Erythroblast (primary cell): ENCODE data around the gene ARMC10.
"Not testable (repeated sequence)": the region's sequence is repeated elsewhere in the genome, so short reads cannot be mapped to it uniquely, and the experiment has no call there.

ENCODE experiments used
- DNase-seq, 2 experiments: peaks; one replicate each; lab custom pipeline; 2025; lab: John Stamatoyannopoulos, UW
- GATA1 ChIP-seq: IDR thresholded peaks from 2 replicates; pipeline ENCODE4 v1.6.1; 2011; ENCODE audit warnings: low read depth, mild to moderate bottlenecking, control low read depth, low read length, moderate library complexity
- POLR2A ChIP-seq: IDR thresholded peaks from 2 replicates; pipeline ENCODE4 v1.6.1; 2011; ENCODE audit warnings: mild to moderate bottlenecking, low read length

Gene ARMC10

DNA sequence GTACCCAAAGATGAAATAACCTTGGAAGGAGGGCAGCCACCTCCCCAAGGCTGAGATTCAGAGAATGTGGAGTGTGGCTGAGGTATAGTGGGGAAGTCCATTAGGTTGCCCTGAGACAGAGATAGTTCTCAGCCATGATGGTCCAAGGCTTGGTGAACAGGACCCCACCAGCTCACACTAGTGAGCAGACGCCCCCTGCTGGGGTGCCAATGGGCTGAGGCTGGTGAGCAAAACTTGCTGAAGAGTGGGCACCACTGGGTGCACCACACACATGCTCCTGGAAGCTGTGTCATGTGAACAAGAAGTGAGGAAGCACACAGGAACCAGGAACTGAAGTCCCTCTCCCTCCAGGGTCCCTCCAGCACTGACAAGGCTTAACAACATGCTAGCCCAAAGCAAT is 9.3 kb upstream of the ARMC10 start:
- TF ChIP-seq POLR2A (no peak), GATA1 (no peak)
- peak; percentile 55 to 57 for DNase-seq

GRCh38 chr7:103068414-103069403 is 6.2 kb upstream of the ARMC10 start:
- no peak for TF ChIP-seq POLR2A
- no peak for TF ChIP-seq GATA1
- DNase-seq, result no peak

DNA sequence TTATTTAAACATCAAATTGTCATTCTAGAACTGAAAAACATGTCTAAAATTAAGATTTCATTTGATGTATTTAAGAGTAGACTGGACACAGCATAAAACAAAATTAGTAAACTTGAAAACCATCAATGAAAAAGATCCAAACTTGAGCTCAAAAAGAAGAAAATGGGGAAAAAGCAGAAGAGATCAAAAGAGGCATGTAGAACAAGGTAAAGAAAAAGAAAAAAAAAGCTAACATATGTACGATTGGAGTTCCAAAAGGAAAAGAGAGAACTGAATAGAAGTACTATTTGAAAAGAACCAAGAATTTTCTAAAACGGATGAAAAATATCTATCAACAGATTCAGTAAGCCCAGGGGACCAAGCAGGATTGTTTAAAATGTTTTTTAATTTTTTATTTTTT is 3.9 kb upstream of the ARMC10 start:
- DNase-seq, result no peak
- TF ChIP-seq POLR2A (no peak), GATA1 (no peak)

GRCh38 chr7:103073989-103074518 is 886 bp upstream of the ARMC10 start:
- TF ChIP-seq GATA1 (no peak), POLR2A (no peak)
- DNase-seq, result no peak

DNA sequence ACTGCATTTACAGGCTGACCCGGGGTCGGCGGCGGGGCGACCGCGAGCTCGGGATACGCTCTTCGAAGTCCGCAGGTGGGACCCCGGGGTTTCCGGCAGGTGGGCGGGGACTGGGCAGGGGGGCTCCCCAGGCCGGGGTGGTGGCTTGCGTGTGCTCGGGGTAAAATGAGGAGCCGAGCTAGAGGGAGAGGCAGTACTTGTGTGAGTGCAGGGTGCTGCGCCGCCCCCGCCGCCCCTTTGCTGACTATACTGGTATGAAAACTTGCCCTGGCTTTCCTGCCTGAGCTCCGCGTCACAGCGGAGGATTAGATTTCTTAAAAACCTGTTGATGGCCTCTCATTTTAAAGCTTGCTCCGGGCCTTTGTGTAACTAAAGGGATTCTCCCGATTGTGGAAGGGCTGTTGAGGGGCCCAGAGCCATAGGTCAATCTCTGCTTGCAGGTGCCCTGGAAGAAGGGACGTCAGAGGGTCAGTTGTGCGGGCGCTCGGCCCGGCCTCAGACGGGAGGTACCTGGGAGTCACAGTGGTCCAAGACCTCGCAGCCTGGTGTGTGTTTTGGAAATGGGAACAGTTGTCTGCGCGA is 488 bp downstream of the ARMC10 start:
- DNase-seq, result peak; percentile 70 to 72
- TF ChIP-seq POLR2A (no peak), GATA1 (no peak)

GRCh38 chr7:103076764-103077163 is 1.8 kb downstream of the ARMC10 start:
- DNase-seq, result peak; percentile 3 to 38
- TF ChIP-seq GATA1, result no peak
- no peak for TF ChIP-seq POLR2A

- TF ChIP-seq GATA1, result no peak
- TF ChIP-seq POLR2A, result no peak
- no peak for DNase-seq
These were observed 2.4 kb downstream of the ARMC10 start for GRCh38 chr7:103077318-103077717.

DNA sequence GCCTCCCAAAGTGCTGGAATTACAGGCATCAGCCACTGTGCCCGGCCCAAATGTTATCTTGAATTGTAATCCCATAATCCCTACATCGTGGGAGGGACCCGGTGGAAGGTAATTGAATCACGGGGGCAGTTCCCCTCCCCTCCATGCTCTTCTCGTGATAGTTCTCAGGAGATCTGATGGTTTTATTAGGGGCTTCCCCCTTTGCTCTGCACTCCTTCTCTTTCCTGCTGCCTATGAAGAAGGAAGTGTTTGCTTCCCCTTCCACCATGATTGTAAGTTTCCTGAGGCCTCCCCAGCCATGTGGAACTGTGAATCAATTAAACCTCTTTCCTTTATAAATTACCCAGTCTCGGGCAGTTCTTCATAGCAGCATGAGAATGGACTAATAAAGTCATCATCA is 3.3 kb downstream of the ARMC10 start:
- DNase-seq, result not testable (repeated sequence)

DNA sequence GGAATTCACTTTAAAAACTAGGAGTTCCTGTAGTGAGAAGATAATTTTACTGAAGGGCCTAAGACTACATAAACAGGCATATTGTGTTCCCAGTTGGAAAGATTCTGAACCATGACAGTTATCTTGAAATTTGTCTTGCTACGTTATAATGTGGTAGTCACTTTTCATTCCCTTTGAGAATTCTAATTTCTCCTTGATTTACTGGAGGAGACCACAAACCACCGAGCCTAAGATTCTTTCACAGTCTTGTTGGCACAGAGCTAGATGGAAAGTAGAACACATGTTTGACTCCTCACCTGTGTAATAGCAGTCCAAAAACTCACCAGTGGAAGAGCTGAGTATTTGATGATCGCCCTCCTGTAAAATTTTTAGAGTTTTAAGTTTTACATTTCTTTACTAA is 4.9 kb downstream of the ARMC10 start:
- no peak for DNase-seq

DNA sequence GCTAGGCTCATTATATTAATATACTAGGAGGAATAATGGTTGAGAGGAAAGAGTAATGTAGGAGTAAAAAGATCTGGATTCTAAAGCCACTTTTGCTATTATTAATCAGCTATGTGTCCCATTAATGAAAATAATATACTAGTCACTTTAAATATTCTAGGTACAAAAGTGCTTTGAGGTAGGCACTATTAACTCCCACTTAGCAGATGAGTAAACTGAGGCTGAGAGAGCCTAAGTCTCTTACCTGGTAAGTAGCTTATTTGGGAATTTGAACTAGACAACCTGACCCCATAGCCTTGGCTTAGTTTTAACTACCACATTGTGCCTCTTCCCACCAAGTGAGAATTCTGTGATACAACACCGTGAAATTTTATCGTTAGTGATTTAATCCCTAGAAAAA is 6.0 kb downstream of the ARMC10 start:
- TF ChIP-seq GATA1 (no peak), POLR2A (no peak)
- DNase-seq, result no peak

More for the DNA sequence above, 4.9 kb downstream of the ARMC10 start:
- TF ChIP-seq POLR2A (no peak), GATA1 (no peak)

- no peak for DNase-seq
- no peak for TF ChIP-seq GATA1
- no peak for TF ChIP-seq POLR2A
These were observed 7.6 kb downstream of the ARMC10 start for GRCh38 chr7:103082497-103082896.

GRCh38 chr7:103083210-103083609 is 8.3 kb downstream of the ARMC10 start:
- TF ChIP-seq GATA1 (no peak), POLR2A (no peak)
- no peak for DNase-seq

- not testable (repeated sequence) for DNase-seq
These were observed 17.4 kb downstream of the ARMC10 start for GRCh38 chr7:103092321-103092720.

DNA sequence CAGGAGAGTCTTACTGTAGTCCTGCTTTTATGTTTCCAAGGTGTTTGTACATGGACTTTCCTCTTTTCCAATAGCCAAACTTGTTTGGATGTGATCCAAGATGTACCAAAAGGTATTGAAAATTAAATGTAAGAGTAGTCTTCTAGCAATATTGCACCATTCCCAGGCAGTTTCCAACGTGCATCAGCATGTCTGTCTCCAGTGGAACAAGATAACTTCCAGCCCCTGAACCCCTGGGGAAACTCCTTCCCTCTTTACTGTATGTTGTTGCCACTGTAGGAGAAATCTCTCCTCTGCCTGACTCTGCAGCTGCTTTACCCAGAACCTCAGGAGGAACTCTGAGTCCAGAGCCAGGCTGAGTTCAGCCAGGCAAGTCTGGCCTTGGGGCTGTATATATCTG is 18.5 kb downstream of the ARMC10 start:
- no peak for TF ChIP-seq POLR2A
- no peak for TF ChIP-seq GATA1
- DNase-seq, result no peak

GRCh38 chr7:103094102-103094501 is 19.2 kb downstream of the ARMC10 start:
- TF ChIP-seq POLR2A (no peak), GATA1 (no peak)
- peak; percentile 47 to 49 for DNase-seq

GRCh38 chr7:103095558-103095957 is 20.6 kb downstream of the ARMC10 start:
- DNase-seq, result not testable (repeated sequence)
